HepG2 (cell line): Measurements from ENCODE around the gene MRFAP1L1. TPM values are rescaled to one million over a fixed set of nuclear protein-coding genes. Genes with fewer than 3 reads are reported as not detected.
A peak's percentile ranks its signal among the peaks of the same experiment; 100 is the strongest.
"Not testable (repeated sequence)": the region's sequence is repeated elsewhere in the genome, so short reads cannot be mapped to it uniquely, and the experiment has no call there.

Experiments used
- ATAC-seq: fragments of 200-7000 bp; cut with Tn5 transposase; 3 replicates; pipeline ENCODE4 v1.9.1; 2020; ENCODE audit warnings: mild to moderate bottlenecking, moderate library complexity
- BruUV-seq: library from RNA; stranded (reverse); fragments of 400-500 nt; replicated peaks from 2 replicates; lab custom pipeline; 2021; lab: Mats Ljungman, UMichigan
- CTCF ChIA-PET: fragments of 300-600 bp; formaldehyde crosslinking; extraction: SDS; loops from one replicate; lab custom pipeline; 2021; ENCODE audit warnings: low total read pairs, inconsistent platforms, low intra/inter-chr PET ratio; lab: Yijun Ruan, JAX
- POLR2A ChIA-PET: fragments of 350-600 bp; sonication (Branson Sonifier 250); formaldehyde crosslinking; loops from one replicate; lab custom pipeline; 2020; ENCODE audit warnings: antibody characterized with exemption, inconsistent platforms; lab: Yijun Ruan, JAX
- DNase-seq: peaks from one replicate; pipeline ENCODE4 v3.0.0-alpha.2; 2015; ENCODE audit warnings: low spot score
- FAIRE-seq: peaks from 3 replicates; lab custom pipeline; 2011; peaks lifted over from hg19 to GRCh38; lab: Jason Lieb, UNC
- H2AFZ ChIP-seq: one replicate; pipeline ENCODE4 v1.6.1; 2011; ENCODE audit warnings: low read length, inconsistent platforms
- H3K27ac ChIP-seq: fragments of 300-600 bp; 3 replicates; pipeline ENCODE4 v1.8.0; 2011; ENCODE audit warnings: mixed run types, mild to moderate bottlenecking, mixed read lengths, low read length, inconsistent platforms; ENCODE audit not compliant: insufficient read depth; ENCODE audit errors: extremely low read length
- H3K27me3 ChIP-seq, 2 experiments: fragments of 200-600 bp in 1 of 2; 2 replicates in 1 of 2; 3 replicates in 1 of 2; pipeline versions ENCODE4 v1.6.0 to v1.8.0; 2011; ENCODE audit warnings: low read length in 2 of 2, mild to moderate bottlenecking in 2 of 2, moderate library complexity in 2 of 2, inconsistent platforms in 1 of 2; ENCODE audit not compliant: insufficient read depth in 2 of 2, control insufficient read depth in 1 of 2
- H3K36me3 ChIP-seq, 2 experiments: fragments of 200-600 bp in 1 of 2; replicated peaks in 1 of 2; 2 replicates in 1 of 2; 3 replicates in 1 of 2; pipeline versions ENCODE4 v1.5.1 to v1.8.0; 2011; ENCODE audit warnings: low read length in 2 of 2, inconsistent platforms in 1 of 2; ENCODE audit not compliant: insufficient read depth in 2 of 2, control insufficient read depth in 1 of 2
- H3K4me1 ChIP-seq: 2 replicates; pipeline ENCODE4 v1.5.1; 2012; ENCODE audit warnings: low read length, inconsistent platforms; ENCODE audit not compliant: insufficient read depth
- H3K4me2 ChIP-seq: 2 replicates; pipeline ENCODE4 v1.6.0; 2011; ENCODE audit warnings: low read depth, low read length, inconsistent platforms
- H3K4me3 ChIP-seq, 3 experiments: fragments of 200-600 bp in 1 of 3; sonication (generic), shearing (Covaris generic) in 1 of 3; replicated peaks in 1 of 3; 2 replicates each; pipeline ENCODE4 v1.5.1; 2011 to 2016; ENCODE audit warnings: low read length in 3 of 3, inconsistent platforms in 2 of 3, low read depth in 2 of 3, mild to moderate bottlenecking in 2 of 3, control low read depth in 1 of 3, mixed read lengths in 1 of 3; ENCODE audit not compliant: insufficient read depth in 1 of 3
- H3K79me2 ChIP-seq: one replicate; pipeline ENCODE4 v1.6.1; 2011; ENCODE audit warnings: low read length, inconsistent platforms; ENCODE audit not compliant: insufficient read depth
- H3K9ac ChIP-seq: 2 replicates; pipeline ENCODE4 v1.6.0; 2011; ENCODE audit warnings: mild to moderate bottlenecking, low read depth, low read length, inconsistent platforms; ENCODE audit not compliant: insufficient read depth
- H3K9me3 ChIP-seq: 2 replicates; pipeline ENCODE4 v1.5.1; 2012; ENCODE audit warnings: mild to moderate bottlenecking, low read length
- H4K20me1 ChIP-seq: 2 replicates; pipeline ENCODE4 v1.6.0; 2011; ENCODE audit warnings: inconsistent platforms, mild to moderate bottlenecking, low read length, moderate library complexity; ENCODE audit not compliant: insufficient read depth
- ATF7-NPFF ChIP-seq: sonication (generic); formaldehyde crosslinking; IDR thresholded peaks from 2 replicates; pipeline ENCODE4 v1.8.1; 2023; ENCODE audit warnings: mild to moderate bottlenecking, low read depth, missing genetic modification reagents, moderate library complexity
- FOXP4 ChIP-seq: sonication (generic); formaldehyde crosslinking; IDR thresholded peaks from 2 replicates; pipeline ENCODE4 v1.4.0; 2020; ENCODE audit warnings: missing genetic modification reagents
- NFYC ChIP-seq: IDR thresholded peaks from 2 replicates; pipeline ENCODE4 v1.6.1; 2016; ENCODE audit warnings: missing genetic modification reagents, missing compliant biosample characterization
- PHB2 ChIP-seq: fragments of 450-650 bp; IDR thresholded peaks from 2 replicates; pipeline ENCODE4 v1.6.1; 2018; ENCODE audit not compliant: partially characterized antibody
- RNF219 ChIP-seq: sonication (generic); formaldehyde crosslinking; IDR thresholded peaks from 2 replicates; pipeline ENCODE4 v1.5.0; 2020; ENCODE audit warnings: mild to moderate bottlenecking, missing genetic modification reagents
- THYN1 ChIP-seq: sonication (generic); formaldehyde crosslinking; IDR thresholded peaks from 2 replicates; pipeline ENCODE4 v1.8.1; 2023; ENCODE audit warnings: low read depth, mild to moderate bottlenecking, moderate library complexity, missing genetic modification reagents, borderline replicate concordance
- ZBTB44 ChIP-seq: sonication (generic); formaldehyde crosslinking; IDR thresholded peaks from 2 replicates; pipeline ENCODE4 v1.4.0; 2020; ENCODE audit warnings: missing genetic modification reagents
- ZNF503 ChIP-seq: sonication (generic); formaldehyde crosslinking; IDR thresholded peaks from 2 replicates; pipeline ENCODE4 v1.4.0; 2020; ENCODE audit warnings: missing genetic modification reagents
- ZNF800 ChIP-seq: sonication (generic); formaldehyde crosslinking; IDR thresholded peaks from 2 replicates; pipeline ENCODE4 v1.4.0; 2020; ENCODE audit warnings: missing genetic modification reagents
- WGBS: methylation state at CpG from one replicate; pipeline ENCODE4 v1.1.6; 2017; ENCODE audit warnings: low lambda C conversion rate; 5-methylcytosine and 5-hydroxymethylcytosine counted together
- in situ Hi-C: cut with HindIII; loops from 2 replicates; pipeline ENCODE4 v1.10.0; 2017; ENCODE audit warnings: low pct_unique_long_range_greater_than_20kb; ENCODE audit not compliant: extremely low pct_ligation_motif_present
- intact Hi-C: fragments of 100-400 bp; cut with micrococcal nuclease; formaldehyde crosslinking; loops from one replicate; pipeline ENCODE4 v1.10.0; 2022; ENCODE audit not compliant: unreplicated experiment
- polyA plus RNA-seq, 8 experiments: library from polyadenylated mRNA; depleted of rRNA in 3 of 8; stranded (reverse) in 7 of 8; unstranded in 1 of 8; fragments of >200 nt; fragmentation: Illumina TruSeq in 4 of 8; extraction: Trizol in 4 of 8; gene quantifications; 2 replicates each; pipeline versions ENCODE4 v1.2.1 to v1.2.3, GENCODE V29; 2011 to 2016; ENCODE audit warnings: low read depth in 4 of 8, missing spikeins in 1 of 8, mixed read lengths in 1 of 8; ENCODE audit not compliant: insufficient read depth in 1 of 8
- total RNA-seq, 5 experiments: library from RNA; depleted of rRNA; stranded (reverse); fragments of >200 nt; fragmentation: Illumina TruSeq; extraction: Trizol; gene quantifications; 2 replicates each; pipeline ENCODE4 v1.2.3, GENCODE V29; 2016; ENCODE audit warnings: low read depth in 1 of 5

The MRFAP1L1 gene
- total and polyA plus RNA-seq, 2 of the 13 experiments (the other 11 are each of a cell fraction or from before 2014, with no cell fraction given): 44.8 to 76.6 TPM

- TF ChIP-seq ZBTB44 (CRISPR knock-in tag) (0 out of 2 replicates have a peak, but pooled peaks have one; percentile 46), PHB2 (no peak), ATF7-NPFF (peak; percentile 99), THYN1 (no peak)
These were observed 35.8 kb downstream of the MRFAP1L1 start (continued) for GRCh38 chr4:6673660-6674499.

- H3K79me2 ChIP-seq: peaks cover 29% of the 10 kb centered on the region
- H3K4me1 ChIP-seq: peaks cover 41% of the 10 kb centered on the region
- ChIA-PET POLR2A (interaction anchor here (0.7 to 7.2 kb wide), 35 partner anchors 8 to 401 kb away, joined by 3 to 122 read pairs (median 6); partner anchors contain the start of genes BLOC1S4, MAN2B2, MRFAP1 and MRFAP1L1), CTCF (interaction anchor here (3.0 kb wide), 1 partner anchor 15 kb away, joined by 10 read pairs; no protein-coding TSS in a partner anchor)
- in situ Hi-C loops, H3K9me3 ChIP-seq, H2AFZ ChIP-seq, FAIRE-seq, H3K27me3 ChIP-seq: not testable (repeated sequence)
- DNase-seq: peak; percentile 60
- peaks cover 0 to 13% of the 10 kb centered on the region in 2 experiments; a peak in 3 of 5 replicates for H3K36me3 ChIP-seq
- peak overlapping the region; percentile 91 for H3K4me2 ChIP-seq
- peak overlapping the region; percentile 91 for H3K27ac ChIP-seq
- TSS peak; percentile 88 for BruUV-seq
- WGBS: 26% methylated on average over 12 of the region's 14 CpGs
- peak overlapping the region; percentile 61 to 78 (median 68); a peak in 5 of 6 replicates for H3K4me3 ChIP-seq
- intact Hi-C loops: loop anchor here (1.0 kb wide), 1 partner anchor 37 kb away; no protein-coding TSS in a partner anchor
- H3K9ac ChIP-seq: peak overlapping the region; percentile 75
- peak; percentile 67 for ATAC-seq
- peaks cover 14% of the 10 kb centered on the region for H4K20me1 ChIP-seq
- TF ChIP-seq NFYC (CRISPR knock-in tag) (peak; percentile 86), FOXP4 (CRISPR knock-in tag) (peak; percentile 8), ZNF800 (CRISPR knock-in tag) (0 out of 2 replicates have a peak, but pooled peaks have one; percentile 78), ZNF503 (peak; percentile 61), RNF219 (CRISPR knock-in tag) (0 out of 2 replicates have a peak, but pooled peaks have one; percentile 30)
These were observed 36.4 kb downstream of the MRFAP1L1 start for GRCh38 chr4:6673191-6673659.
